Testis (tissue), 2 donors: ENCODE results near the gene SGPP2.

Experiments
- POLR2A ChIP-seq: fragments of 450-650 bp; IDR thresholded peaks from one replicate; pipeline ENCODE4 v1.6.1; 2017; ENCODE audit warnings: antibody characterized with exemption, mild to moderate bottlenecking, moderate library complexity
- TF ChIP-seq, protein P1 (sequence below), 3 experiments: fragments of 450-650 bp in 2 of 3; fragments of 200-600 bp in 1 of 3; sonication (generic) in 1 of 3; IDR thresholded peaks; one replicate each; pipeline ENCODE4 v1.5.1; 2016 to 2019; ENCODE audit warnings: antibody characterized with exemption in 3 of 3, mild to moderate bottlenecking in 2 of 3, moderate library complexity in 1 of 3

DNA sequence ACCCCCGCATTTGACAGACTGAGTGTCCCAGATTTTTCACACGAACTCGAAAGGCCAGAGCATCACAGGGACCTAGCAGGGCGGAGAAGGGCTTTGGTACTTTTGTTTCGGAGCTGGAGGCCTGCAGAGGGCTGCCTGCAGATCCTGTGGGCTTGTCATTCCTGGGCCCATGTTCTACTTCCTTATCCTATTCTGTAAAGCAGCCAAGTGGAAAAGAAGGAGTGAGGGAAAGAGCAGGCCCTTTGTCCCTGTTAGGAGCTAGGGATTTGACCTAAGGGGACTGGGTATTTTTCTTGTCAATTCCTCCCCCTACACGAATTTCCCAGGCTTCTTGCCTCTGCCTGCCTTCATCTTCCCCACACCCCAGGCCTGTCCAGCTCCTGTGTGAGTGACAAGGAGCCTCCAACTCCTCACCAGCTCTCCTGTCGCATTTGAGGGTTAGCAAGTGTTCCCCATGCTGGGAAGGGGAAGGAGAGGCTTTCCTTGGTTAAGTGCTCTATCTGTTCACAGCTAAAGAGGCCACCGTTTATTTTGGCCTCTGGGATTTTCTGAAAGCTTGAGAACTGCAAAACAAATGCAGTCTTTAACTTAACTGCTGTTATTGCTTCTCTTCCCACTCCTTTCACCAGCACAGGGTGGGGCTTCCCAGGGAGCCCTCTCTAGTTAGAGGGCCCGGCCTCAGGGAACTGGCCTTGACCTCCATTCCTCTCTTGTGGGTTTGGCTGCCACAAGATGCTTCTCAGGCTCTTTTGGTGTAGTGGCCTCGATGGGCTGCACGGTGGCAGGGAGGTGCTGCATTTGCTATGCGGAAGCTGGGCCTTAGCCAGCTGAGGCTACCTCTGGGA, 61.2 kb downstream of the SGPP2 start:
- TF ChIP-seq, protein P1, sequence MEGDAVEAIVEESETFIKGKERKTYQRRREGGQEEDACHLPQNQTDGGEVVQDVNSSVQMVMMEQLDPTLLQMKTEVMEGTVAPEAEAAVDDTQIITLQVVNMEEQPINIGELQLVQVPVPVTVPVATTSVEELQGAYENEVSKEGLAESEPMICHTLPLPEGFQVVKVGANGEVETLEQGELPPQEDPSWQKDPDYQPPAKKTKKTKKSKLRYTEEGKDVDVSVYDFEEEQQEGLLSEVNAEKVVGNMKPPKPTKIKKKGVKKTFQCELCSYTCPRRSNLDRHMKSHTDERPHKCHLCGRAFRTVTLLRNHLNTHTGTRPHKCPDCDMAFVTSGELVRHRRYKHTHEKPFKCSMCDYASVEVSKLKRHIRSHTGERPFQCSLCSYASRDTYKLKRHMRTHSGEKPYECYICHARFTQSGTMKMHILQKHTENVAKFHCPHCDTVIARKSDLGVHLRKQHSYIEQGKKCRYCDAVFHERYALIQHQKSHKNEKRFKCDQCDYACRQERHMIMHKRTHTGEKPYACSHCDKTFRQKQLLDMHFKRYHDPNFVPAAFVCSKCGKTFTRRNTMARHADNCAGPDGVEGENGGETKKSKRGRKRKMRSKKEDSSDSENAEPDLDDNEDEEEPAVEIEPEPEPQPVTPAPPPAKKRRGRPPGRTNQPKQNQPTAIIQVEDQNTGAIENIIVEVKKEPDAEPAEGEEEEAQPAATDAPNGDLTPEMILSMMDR (IDR thresholded peaks at IDR 0.05) = no peak
- TF ChIP-seq POLR2A = no peak
